Measurements from ENCODE around the gene NCOA1.

DNA sequence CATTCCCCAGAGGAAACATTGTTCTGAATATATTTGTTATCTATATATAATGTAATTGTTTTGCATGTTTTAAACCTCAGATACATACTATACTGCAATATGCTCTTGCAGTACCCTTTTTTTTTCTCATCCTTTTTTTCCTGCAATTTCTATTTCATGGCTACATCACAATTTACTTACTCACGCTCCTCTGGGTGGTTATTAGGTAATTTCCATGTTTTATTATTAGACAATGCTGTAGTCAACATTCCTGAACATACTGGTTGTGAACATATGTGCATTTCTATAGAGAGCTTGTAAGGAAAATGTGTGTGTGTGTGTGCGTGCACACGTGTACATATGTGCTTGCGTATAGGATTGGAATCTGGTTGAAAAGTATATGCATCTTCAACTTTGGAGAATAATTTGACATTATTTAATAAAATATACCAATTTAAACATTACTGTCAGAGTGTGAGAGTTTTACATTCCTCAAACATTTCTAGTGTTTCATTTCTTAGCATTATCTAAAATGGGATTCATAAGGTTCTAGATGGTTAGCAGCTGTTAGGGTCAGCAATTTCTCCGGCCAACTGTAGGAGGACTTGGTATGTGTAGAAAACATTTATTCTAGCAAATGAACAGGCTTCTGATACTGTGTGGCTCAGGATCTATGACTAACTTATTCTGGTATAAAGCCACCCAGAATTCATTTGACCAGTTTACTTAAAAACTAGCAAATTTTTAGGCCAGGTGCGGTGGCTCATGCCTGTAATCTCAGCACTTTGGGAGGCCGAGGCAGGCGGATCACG is 22.4 kb downstream of the NCOA1 start:
- TF ChIP-seq YY1 (IDR thresholded peaks at IDR 0.05; ENCODE audit: insufficient read depth, insufficient read length), result no peak
- no peak for TF ChIP-seq SUZ12 (IDR thresholded peaks at IDR 0.05; ENCODE audit: extremely low read depth, insufficient read depth, insufficient read length)

All from NT2/D1 (cell line).